WTC11 (cell line): ENCODE results near the gene RTL1.

Experiments used
- CBFB ChIP-seq: sonication (generic); formaldehyde crosslinking; IDR thresholded peaks from 2 replicates; pipeline ENCODE4 v1.8.1; 2022; ENCODE audit warnings: mild to moderate bottlenecking, low read depth, missing genetic modification reagents
- CREB1 ChIP-seq: sonication (generic); formaldehyde crosslinking; IDR thresholded peaks from 2 replicates; pipeline ENCODE4 v1.8.0; 2023; ENCODE audit warnings: mild to moderate bottlenecking, missing genetic modification reagents
- CTCF ChIP-seq: fragments of 200-600 bp; IDR thresholded peaks from 2 replicates; pipeline ENCODE4 v1.8.0; 2022; ENCODE audit warnings: antibody characterized with exemption
- FOXJ3 ChIP-seq: sonication (generic); formaldehyde crosslinking; IDR thresholded peaks from 2 replicates; pipeline ENCODE4 v1.9.0; 2021; ENCODE audit warnings: missing genetic modification reagents, mild to moderate bottlenecking, borderline replicate concordance
- FOXP1 ChIP-seq: sonication (generic); formaldehyde crosslinking; IDR thresholded peaks from 2 replicates; pipeline ENCODE4 v1.8.0; 2022; ENCODE audit warnings: missing genetic modification reagents, mild to moderate bottlenecking, moderate library complexity, borderline replicate concordance
- GABPB1 ChIP-seq: sonication (generic); formaldehyde crosslinking; IDR thresholded peaks from 2 replicates; pipeline ENCODE4 v1.8.1; 2023; ENCODE audit warnings: mild to moderate bottlenecking, missing genetic modification reagents
- MXD4 ChIP-seq: fragments of 250-450 bp; sonication (Bioruptor Pico); IDR thresholded peaks from 2 replicates; pipeline ENCODE4 v1.8.0; 2021; ENCODE audit warnings: mild to moderate bottlenecking, moderate library complexity, borderline replicate concordance
- NFYB ChIP-seq: sonication (generic); formaldehyde crosslinking; conservative IDR thresholded peaks from 2 replicates; pipeline ENCODE4 v1.8.0; 2022; ENCODE audit warnings: low read depth, missing genetic modification reagents
- NR2C2 ChIP-seq: sonication (generic); formaldehyde crosslinking; IDR thresholded peaks from 2 replicates; pipeline ENCODE4 v1.8.0; 2022; ENCODE audit warnings: mild to moderate bottlenecking, missing genetic modification reagents
- NR3C1 ChIP-seq: sonication (generic); formaldehyde crosslinking; conservative IDR thresholded peaks from 2 replicates; pipeline ENCODE4 v1.8.1; 2023; ENCODE audit warnings: low read depth, mild to moderate bottlenecking, missing genetic modification reagents
- STAT6 ChIP-seq: sonication (generic); formaldehyde crosslinking; conservative IDR thresholded peaks from 2 replicates; pipeline ENCODE4 v1.8.1; 2023; ENCODE audit warnings: mild to moderate bottlenecking, low read depth, missing genetic modification reagents, moderate library complexity
- TCF7 ChIP-seq: sonication (generic); formaldehyde crosslinking; IDR thresholded peaks from 2 replicates; pipeline ENCODE4 v1.8.0; 2022; ENCODE audit warnings: mild to moderate bottlenecking, low read depth, missing genetic modification reagents, moderate library complexity
- ZNF423 ChIP-seq: fragments of 250-450 bp; sonication (Bioruptor Pico); IDR thresholded peaks from 2 replicates; pipeline ENCODE4 v2.1.2; 2022; ENCODE audit warnings: mild to moderate bottlenecking, moderate library complexity

GRCh38 chr14:100860556-100861187 is 42.9 kb downstream of the RTL1 start:
- no peak for TF ChIP-seq CTCF
- no peak for TF ChIP-seq TCF7
- no peak for TF ChIP-seq CBFB (CRISPR knock-in tag)
- no peak for TF ChIP-seq FOXP1 (CRISPR knock-in tag)
- no peak for TF ChIP-seq NR2C2 (CRISPR knock-in tag)
- no peak for TF ChIP-seq GABPB1 (CRISPR knock-in tag)
- no peak for TF ChIP-seq FOXJ3
- TF ChIP-seq STAT6 (CRISPR knock-in tag) = no peak
- TF ChIP-seq NFYB (CRISPR knock-in tag) = no peak
- TF ChIP-seq ZNF423 = no peak
- TF ChIP-seq MXD4 (CRISPR knock-in tag) = no peak
- TF ChIP-seq CREB1 = no peak
- TF ChIP-seq NR3C1 (CRISPR knock-in tag) = no peak
